Measurements from ENCODE around the gene GSTO2. TPM values are rescaled to one million over a fixed set of nuclear protein-coding genes. Genes with fewer than 3 reads are reported as not detected.

Gene GSTO2
- total RNA-seq, 3 donors from 2014 or later: 5.4 to 19.7 (median 18.3) TPM

DNA sequence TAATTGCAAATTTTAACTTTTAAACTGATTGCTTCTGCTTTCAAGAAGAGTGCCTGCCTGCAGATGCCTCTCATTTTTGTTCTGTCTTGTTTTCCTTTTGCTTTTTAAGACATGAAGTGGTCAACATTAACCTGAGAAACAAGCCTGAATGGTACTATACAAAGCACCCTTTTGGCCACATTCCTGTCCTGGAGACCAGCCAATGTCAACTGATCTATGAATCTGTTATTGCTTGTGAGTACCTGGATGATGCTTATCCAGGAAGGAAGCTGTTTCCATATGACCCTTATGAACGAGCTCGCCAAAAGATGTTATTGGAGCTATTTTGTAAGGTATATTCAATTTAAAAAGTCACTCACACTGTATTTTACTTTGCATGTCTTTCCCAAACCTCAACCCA lies 8.8 kb downstream of the GSTO2 start:
- peak; percentile 44 for ATAC-seq
- intact Hi-C loops (cut with DNase I, micrococcal nuclease): no loop called here
- no peaks in the 10 kb centered on the region for H3K4me1 ChIP-seq (ENCODE audit: low read depth)
- peak in 1 of 3 donors; percentile 76 for DNase-seq
- TF ChIP-seq, protein P1, sequence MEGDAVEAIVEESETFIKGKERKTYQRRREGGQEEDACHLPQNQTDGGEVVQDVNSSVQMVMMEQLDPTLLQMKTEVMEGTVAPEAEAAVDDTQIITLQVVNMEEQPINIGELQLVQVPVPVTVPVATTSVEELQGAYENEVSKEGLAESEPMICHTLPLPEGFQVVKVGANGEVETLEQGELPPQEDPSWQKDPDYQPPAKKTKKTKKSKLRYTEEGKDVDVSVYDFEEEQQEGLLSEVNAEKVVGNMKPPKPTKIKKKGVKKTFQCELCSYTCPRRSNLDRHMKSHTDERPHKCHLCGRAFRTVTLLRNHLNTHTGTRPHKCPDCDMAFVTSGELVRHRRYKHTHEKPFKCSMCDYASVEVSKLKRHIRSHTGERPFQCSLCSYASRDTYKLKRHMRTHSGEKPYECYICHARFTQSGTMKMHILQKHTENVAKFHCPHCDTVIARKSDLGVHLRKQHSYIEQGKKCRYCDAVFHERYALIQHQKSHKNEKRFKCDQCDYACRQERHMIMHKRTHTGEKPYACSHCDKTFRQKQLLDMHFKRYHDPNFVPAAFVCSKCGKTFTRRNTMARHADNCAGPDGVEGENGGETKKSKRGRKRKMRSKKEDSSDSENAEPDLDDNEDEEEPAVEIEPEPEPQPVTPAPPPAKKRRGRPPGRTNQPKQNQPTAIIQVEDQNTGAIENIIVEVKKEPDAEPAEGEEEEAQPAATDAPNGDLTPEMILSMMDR (IDR thresholded peaks at IDR 0.05): no peak
- H3K4me3 ChIP-seq: no peak overlapping the region
- H3K36me3 ChIP-seq (ENCODE audit: low read depth): no peaks in the 10 kb centered on the region
- no peaks in the 10 kb centered on the region for H3K9me3 ChIP-seq

DNA sequence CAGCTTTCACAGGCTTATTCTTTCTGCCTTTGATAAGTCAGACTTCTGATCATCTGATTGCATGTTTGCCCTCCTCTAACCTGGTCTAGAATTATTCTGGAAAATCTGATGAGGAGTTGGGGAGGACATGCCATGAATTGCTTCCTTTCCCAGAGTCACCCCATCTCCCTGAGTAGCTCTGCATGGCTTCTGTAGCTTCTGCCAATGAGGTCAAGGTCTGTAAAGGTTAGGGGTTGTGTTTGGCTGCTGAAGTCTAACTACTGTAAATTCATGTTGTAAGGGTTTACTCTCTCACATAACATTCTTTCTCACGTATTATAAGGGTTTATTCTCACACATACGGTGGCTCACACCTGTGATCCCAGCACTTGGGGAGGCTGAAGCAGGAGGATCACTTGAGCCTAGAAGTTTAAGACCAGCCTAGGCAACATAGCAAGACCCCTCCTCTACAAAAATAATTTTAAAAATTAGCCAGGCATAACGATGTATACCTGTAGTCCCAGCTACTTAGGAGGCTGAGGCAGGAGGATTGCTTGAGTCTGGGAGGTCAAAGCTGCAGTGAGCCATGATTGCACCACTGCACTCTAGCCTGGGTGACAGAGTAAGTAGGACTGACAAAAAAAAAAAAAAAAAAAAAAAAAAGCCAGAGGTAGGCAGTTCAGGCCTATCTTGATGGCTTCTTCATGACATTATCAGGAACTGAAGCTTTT lies 10.7 kb downstream of the GSTO2 start:
- TF ChIP-seq, protein P1 (IDR thresholded peaks at IDR 0.05): no peak
- Histone ChIP-seq H3K4me3 (no peak overlapping the region), H3K4me1 (ENCODE audit: low read depth) (no peaks in the 10 kb centered on the region), H3K9me3 (no peaks in the 10 kb centered on the region), H3K36me3 (ENCODE audit: low read depth) (no peaks in the 10 kb centered on the region)
- no peak for ATAC-seq
- DNase-seq: no peak
- intact Hi-C loops (cut with DNase I, micrococcal nuclease): no loop called here

DNA sequence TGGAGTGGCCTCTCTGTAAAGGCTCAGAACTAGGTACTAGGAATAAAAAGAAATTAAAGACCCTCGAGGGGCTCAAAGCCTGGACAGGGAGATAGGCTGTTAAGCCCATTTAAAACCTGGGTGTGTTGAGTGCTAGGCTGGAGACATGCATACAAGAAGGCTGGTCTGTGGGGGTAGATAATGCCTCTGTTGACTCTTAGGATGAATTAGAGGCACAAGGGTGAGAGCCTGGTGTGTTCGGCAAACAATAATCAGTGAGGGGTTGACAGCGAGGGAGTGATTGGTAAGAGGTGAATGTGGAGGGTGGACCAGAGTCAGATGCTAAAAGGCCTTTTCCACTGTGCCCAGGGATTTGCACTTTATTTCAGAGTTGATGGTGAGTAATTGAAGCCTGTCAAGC lies 12.7 kb downstream of the GSTO2 start:
- Histone ChIP-seq H3K4me3 (no peak overlapping the region), H3K9me3 (no peaks in the 10 kb centered on the region), H3K4me1 (ENCODE audit: low read depth) (no peaks in the 10 kb centered on the region), H3K36me3 (ENCODE audit: low read depth) (no peaks in the 10 kb centered on the region)
- TF ChIP-seq, protein P1 (IDR thresholded peaks at IDR 0.05): no peak
- ATAC-seq (no peak), DNase-seq (no peak)
- intact Hi-C loops (cut with DNase I, micrococcal nuclease): no loop called here

DNA sequence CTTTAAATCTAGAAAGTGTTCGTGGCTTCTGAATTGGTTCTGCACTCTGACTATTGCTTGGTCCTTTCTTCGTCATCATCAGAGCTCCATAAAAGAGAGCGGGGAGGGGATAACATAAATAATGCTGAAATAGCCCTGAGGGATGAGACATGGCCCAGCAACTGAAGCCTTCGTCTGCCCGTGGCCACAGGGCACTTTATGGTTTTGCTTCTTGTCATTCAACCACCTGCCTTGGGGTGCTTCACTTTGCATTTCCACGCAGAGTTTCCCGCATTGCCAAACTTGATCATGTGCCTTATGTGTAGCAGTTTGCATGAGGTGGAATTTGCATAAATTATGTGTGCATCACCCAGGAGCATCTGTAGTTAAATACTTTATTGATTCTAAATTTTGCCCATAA lies 15.9 kb downstream of the GSTO2 start:
- no peak overlapping the region for H3K4me3 ChIP-seq
- TF ChIP-seq, protein P1 (IDR thresholded peaks at IDR 0.05): no peak
- no peaks in the 10 kb centered on the region for H3K4me1 ChIP-seq (ENCODE audit: low read depth)
- no peak for DNase-seq
- no peaks in the 10 kb centered on the region for H3K36me3 ChIP-seq (ENCODE audit: low read depth)
- intact Hi-C loops (cut with DNase I, micrococcal nuclease): no loop called here
- no peaks in the 10 kb centered on the region for H3K9me3 ChIP-seq
- ATAC-seq: no peak

DNA sequence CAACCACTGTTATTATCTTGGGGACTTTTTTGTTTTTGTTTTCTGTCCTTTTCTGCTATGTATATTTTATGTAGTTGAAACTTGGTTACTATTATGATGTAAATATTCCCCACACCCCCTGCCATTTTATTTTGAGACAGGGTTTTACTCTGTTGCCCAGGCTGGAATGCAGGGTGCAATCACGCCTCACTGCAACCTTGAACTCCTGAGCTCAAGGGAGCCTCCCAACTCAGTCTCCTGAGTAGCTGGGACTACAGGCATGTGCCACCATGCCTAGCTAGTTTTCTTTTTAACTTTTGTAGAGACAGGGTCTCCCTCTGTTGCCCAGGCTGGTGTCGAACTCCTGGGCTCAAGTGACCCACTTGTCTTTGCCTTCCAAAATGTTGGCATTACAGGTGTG lies 18.0 kb downstream of the GSTO2 start:
- Histone ChIP-seq H3K4me1 (ENCODE audit: low read depth) (no peaks in the 10 kb centered on the region), H3K9me3 (no peaks in the 10 kb centered on the region), H3K36me3 (ENCODE audit: low read depth) (no peaks in the 10 kb centered on the region), H3K4me3 (no peak overlapping the region)
- intact Hi-C loops (cut with DNase I, micrococcal nuclease): no loop called here
- DNase-seq (no peak), ATAC-seq (no peak)
- TF ChIP-seq, protein P1 (IDR thresholded peaks at IDR 0.05): no peak

DNA sequence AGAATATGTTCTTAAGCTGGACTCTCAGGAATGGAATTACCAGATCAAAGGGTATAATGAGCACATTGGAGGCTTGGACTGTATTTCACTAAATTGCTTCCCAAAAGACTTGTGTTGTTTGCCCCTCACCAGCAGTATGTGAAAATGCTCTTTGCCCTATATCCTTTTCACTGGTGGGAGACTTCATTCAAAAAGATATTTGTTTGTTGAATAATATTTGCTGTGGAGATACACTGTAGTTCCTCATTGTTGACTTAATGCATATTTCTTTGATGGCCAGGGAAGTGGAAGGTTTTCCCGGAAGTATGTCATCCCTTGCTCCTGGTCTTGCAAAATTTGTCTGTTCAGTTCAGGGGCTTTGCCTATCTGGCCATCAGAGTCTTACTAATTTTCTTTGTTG lies 19.4 kb downstream of the GSTO2 start:
- no peaks in the 10 kb centered on the region for H3K9me3 ChIP-seq
- H3K36me3 ChIP-seq (ENCODE audit: low read depth): no peaks in the 10 kb centered on the region
- TF ChIP-seq, protein P1 (IDR thresholded peaks at IDR 0.05): no peak
- no peak for DNase-seq
- intact Hi-C loops (cut with DNase I, micrococcal nuclease): no loop called here
- ATAC-seq: no peak
- no peak overlapping the region for H3K4me3 ChIP-seq
- no peaks in the 10 kb centered on the region for H3K4me1 ChIP-seq (ENCODE audit: low read depth)
